Activated T-cell treated with anti-CD3 and anti-CD28 coated beads, Interleukin-2, amount 50 U/mL, for 72 hours (primary cell): ENCODE results near the gene RAB8B. TPM values are rescaled to one million over a fixed set of nuclear protein-coding genes. Genes with fewer than 3 reads are reported as not detected.

Experiments used
- ATAC-seq, 2 donors: fragments of 150-1000 bp; cut with Tn5 transposase; replicated peaks in 1 of 2; 2 replicates each; pipeline ENCODE4 v1.10.0; 2021; ENCODE audit warnings: moderate library complexity in 2 of 2, mild to moderate bottlenecking in 1 of 2
- DNase-seq, 2 donors: peaks; one replicate each; pipeline ENCODE4 v3.0.0; 2021 to 2022; ENCODE audit warnings: mixed read lengths in 1 of 2
- H3K27ac Mint-ChIP-seq: one replicate; pipeline ENCODE4 v1.8.0; 2022; ENCODE audit warnings: mild to moderate bottlenecking, moderate library complexity, mixed read lengths
- H3K27me3 Mint-ChIP-seq: one replicate; pipeline ENCODE4 v1.8.0; 2022; ENCODE audit warnings: low read depth, mixed read lengths
- H3K36me3 Mint-ChIP-seq, 2 donors: one replicate each; pipeline ENCODE4 v1.8.0; 2022; ENCODE audit warnings: mixed read lengths in 2 of 2, mild to moderate bottlenecking in 1 of 2; ENCODE audit not compliant: insufficient read depth in 2 of 2
- H3K4me1 Mint-ChIP-seq: one replicate; pipeline ENCODE4 v1.8.0; 2022; ENCODE audit warnings: low read depth, mixed read lengths
- H3K4me3 Mint-ChIP-seq, 2 donors: one replicate each; pipeline ENCODE4 v1.8.0; 2022; ENCODE audit warnings: mild to moderate bottlenecking in 2 of 2, mixed read lengths in 2 of 2, moderate library complexity in 2 of 2
- H3K9me3 Mint-ChIP-seq, 2 donors: one replicate each; pipeline ENCODE4 v1.8.0; 2022; ENCODE audit warnings: mixed read lengths in 2 of 2
- total RNA-seq, 2 donors: library from RNA; stranded (reverse); gene quantifications; one replicate each; pipeline ENCODE4 v1.2.3, GENCODE V29; 2022

RAB8B gene
- total RNA-seq, 2 donors from 2014 or later = 122 to 157 TPM

DNA sequence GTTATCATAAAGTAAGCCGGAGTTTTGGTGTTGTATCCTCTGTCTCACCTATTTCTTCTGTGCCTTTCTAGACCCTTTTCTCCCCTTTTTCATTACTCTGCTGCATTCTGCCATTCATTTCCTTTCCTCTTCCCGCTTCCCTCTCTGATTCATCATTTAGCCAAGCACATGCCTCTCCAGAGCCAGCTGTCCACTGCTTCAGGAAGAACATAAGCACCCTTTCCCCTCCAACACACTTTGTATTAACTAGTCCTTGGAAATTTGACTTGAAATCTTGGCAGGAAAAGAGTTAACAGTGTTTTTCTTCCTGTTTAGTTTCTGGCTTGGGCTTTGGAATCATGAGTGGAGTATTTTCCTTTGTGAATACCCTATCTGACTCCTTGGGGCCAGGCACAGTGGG is 97.7 kb downstream of the RAB8B start:
- peaks cover 0 to 2% of the 10 kb centered on the region in 2 donors for H3K36me3 Mint-ChIP-seq
- no peak for DNase-seq
- H3K4me1 Mint-ChIP-seq = peaks cover 6% of the 10 kb centered on the region
- ATAC-seq = no peak
- no peak overlapping the region for H3K27ac Mint-ChIP-seq
- no peaks in the 10 kb centered on the region for H3K9me3 Mint-ChIP-seq
- no peaks in the 10 kb centered on the region for H3K27me3 Mint-ChIP-seq
- no peak overlapping the region for H3K4me3 Mint-ChIP-seq

DNA sequence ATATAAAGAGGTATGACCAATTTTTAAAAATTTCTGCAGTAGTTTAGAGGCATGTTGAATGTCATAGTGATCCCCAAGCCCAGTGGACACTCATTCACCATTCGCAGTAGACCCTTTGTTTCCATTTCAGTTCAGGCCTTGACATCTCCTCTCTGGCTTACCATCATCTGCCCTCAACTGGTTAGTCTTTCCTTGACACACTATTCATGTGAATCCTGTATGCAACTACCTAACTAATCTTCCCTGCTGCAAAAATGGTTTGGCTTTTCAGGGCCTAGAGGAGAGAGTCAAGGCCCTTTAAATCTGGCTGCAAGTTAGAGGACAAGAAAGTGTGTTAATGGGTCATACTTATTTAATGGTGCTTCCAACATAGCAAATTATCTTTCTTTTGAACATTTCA is 98.9 kb downstream of the RAB8B start:
- Mint-ChIP-seq H3K9me3 (no peaks in the 10 kb centered on the region), H3K27me3 (no peaks in the 10 kb centered on the region), H3K4me3 (peak overlapping the region in 1 of 2 donors; percentile 54), H3K27ac (peak overlapping the region; percentile 90), H3K36me3 (peaks cover 0 to 2% of the 10 kb centered on the region in 2 donors), H3K4me1 (peaks cover 6% of the 10 kb centered on the region)
- ATAC-seq (no peak), DNase-seq (no peak)

GRCh38 chr15:63288778-63289378 is 99.5 kb downstream of the RAB8B start:
- DNase-seq = no peak
- Mint-ChIP-seq H3K27me3 (no peaks in the 10 kb centered on the region), H3K9me3 (no peaks in the 10 kb centered on the region), H3K4me1 (peaks cover 6% of the 10 kb centered on the region), H3K36me3 (peaks cover 0 to 2% of the 10 kb centered on the region in 2 donors), H3K27ac (peak overlapping the region; percentile 90), H3K4me3 (peak overlapping the region in 1 of 2 donors; percentile 54)
- ATAC-seq = peak; percentile 50 to 52

DNA sequence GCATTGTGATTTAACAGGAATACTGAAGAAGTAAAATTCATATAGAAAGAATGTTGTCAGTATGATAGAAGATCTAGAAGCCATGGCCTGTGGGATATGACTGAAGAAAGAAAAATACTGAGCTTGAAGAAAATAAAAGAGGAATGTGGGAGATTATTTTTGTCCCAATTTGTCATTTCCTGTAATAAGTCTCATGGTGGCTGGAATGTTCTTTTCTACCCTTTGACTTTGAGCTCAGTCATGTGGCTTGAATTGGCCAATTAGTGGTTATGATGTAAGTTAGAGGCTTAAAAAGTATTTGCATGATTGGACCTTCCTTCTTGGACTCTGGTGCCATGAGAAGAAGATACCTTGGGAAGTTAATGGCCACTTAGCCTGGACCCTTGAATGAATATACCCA is 102.1 kb downstream of the RAB8B start:
- H3K27me3 Mint-ChIP-seq = no peaks in the 10 kb centered on the region

DNA sequence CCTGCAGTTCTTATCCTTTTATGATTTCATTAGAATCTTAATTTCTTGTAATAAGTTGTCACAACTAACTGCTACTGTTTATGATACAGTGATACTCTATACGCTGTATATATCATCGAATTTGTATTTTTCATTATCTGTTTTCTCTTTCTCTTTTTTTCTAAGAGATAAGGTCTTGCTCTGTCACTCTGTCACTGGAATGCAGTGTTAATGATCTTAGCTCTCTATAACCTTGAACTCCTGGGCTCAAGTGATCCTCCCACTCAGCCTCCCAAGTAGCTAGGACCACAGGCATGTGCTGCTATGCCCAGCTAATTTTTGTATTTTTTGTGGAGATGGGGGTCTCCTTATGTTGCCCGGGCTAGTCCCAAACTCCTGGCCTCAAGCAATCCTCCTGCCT is 102.8 kb downstream of the RAB8B start:
- no peak overlapping the region for H3K4me3 Mint-ChIP-seq
- no peaks in the 10 kb centered on the region for H3K27me3 Mint-ChIP-seq
- ATAC-seq (no peak), DNase-seq (no peak)
- H3K36me3 Mint-ChIP-seq = peaks cover 0 to 4% of the 10 kb centered on the region in 2 donors
- H3K9me3 Mint-ChIP-seq = no peaks in the 10 kb centered on the region
- peaks cover 19% of the 10 kb centered on the region for H3K4me1 Mint-ChIP-seq
- no peak overlapping the region for H3K27ac Mint-ChIP-seq

More for the DNA sequence above, 102.1 kb downstream of the RAB8B start:
- ATAC-seq (no peak), DNase-seq (no peak)
- Mint-ChIP-seq H3K36me3 (peaks cover 0 to 1% of the 10 kb centered on the region in 2 donors), H3K4me1 (peaks cover 17% of the 10 kb centered on the region), H3K9me3 (no peaks in the 10 kb centered on the region), H3K4me3 (no peak overlapping the region), H3K27ac (no peak overlapping the region)

GRCh38 chr15:63292771-63293170 is 103.4 kb downstream of the RAB8B start:
- ATAC-seq (no peak), DNase-seq (no peak)
- Mint-ChIP-seq H3K27me3 (no peaks in the 10 kb centered on the region), H3K4me3 (no peak overlapping the region), H3K36me3 (peaks cover 0 to 4% of the 10 kb centered on the region in 2 donors), H3K27ac (no peak overlapping the region), H3K9me3 (no peaks in the 10 kb centered on the region), H3K4me1 (peaks cover 19% of the 10 kb centered on the region)

DNA sequence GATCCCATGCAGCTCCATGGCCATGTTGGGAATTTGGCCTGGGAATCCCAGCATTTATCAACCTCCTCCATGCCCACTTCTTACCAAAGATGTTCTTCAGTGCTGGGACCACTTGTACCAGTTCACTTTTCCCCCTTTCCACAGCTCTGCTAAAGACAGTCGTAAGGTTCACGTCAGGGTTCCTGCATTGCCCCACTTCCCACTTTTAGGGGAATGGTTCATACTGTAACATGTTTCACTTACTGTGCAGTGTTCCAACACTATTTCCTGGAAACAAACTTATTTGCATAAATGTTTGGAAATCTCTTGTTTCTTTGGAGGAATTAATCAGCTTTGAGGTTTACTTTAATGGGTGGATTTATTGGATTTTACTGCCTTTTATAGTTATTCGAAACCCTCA is 105.0 kb downstream of the RAB8B start:
- H3K4me1 Mint-ChIP-seq = peaks cover 13% of the 10 kb centered on the region
- H3K4me3 Mint-ChIP-seq = no peak overlapping the region
- DNase-seq (no peak), ATAC-seq (no peak)
- no peaks in the 10 kb centered on the region for H3K9me3 Mint-ChIP-seq
- no peak overlapping the region for H3K27ac Mint-ChIP-seq
- no peaks in the 10 kb centered on the region for H3K27me3 Mint-ChIP-seq
- peaks cover 0 to 4% of the 10 kb centered on the region in 2 donors for H3K36me3 Mint-ChIP-seq

DNA sequence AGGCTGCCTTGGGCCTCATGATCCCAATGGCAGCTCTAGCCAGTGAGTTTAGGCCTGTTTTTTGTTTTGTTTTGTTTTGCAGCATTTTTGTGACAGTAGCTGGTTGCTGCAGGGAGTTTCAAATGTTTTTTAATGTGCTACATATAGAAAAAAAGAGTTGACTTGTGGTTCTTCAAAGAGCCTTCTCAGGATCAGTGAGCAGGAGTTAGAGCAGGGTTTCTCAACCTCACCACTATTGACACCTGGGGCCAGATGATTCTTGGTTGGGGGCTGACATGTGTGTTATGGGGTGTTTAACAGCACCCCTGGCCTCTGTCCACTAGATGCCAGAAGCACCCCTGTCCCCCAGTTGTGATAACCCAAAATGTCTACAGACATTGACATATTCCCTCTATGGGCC is 105.9 kb downstream of the RAB8B start:
- H3K27me3 Mint-ChIP-seq = no peaks in the 10 kb centered on the region
- peaks cover 0 to 4% of the 10 kb centered on the region in 2 donors for H3K36me3 Mint-ChIP-seq
- H3K4me3 Mint-ChIP-seq = no peak overlapping the region
- DNase-seq (no peak), ATAC-seq (no peak)
- peaks cover 13% of the 10 kb centered on the region for H3K4me1 Mint-ChIP-seq
- H3K27ac Mint-ChIP-seq = no peak overlapping the region
- no peaks in the 10 kb centered on the region for H3K9me3 Mint-ChIP-seq

DNA sequence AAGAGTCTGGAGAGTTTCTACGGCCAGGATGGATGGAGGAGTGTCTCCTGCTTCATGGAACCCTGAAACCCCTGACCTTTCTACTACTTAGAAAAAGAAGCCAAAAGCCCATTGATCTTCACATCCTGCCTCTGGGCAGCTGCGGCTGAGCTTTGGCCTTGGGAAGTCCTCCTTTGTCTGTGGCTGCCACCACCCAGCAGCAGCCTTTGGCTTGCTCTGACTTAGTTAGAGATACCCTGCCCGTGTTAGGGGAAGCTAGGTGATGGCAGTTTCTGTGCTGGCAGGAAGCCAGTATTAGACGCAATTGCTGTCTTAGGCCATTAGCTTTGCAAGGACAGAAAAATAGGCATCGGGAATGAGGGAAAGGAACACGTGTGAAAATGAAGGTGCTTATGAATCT is 106.8 kb downstream of the RAB8B start:
- DNase-seq = no peak
- peaks cover 13% of the 10 kb centered on the region for H3K4me1 Mint-ChIP-seq
- H3K36me3 Mint-ChIP-seq = peaks cover 0 to 4% of the 10 kb centered on the region in 2 donors
- no peak overlapping the region for H3K27ac Mint-ChIP-seq
- ATAC-seq = no peak
- H3K27me3 Mint-ChIP-seq = no peaks in the 10 kb centered on the region
- no peak overlapping the region for H3K4me3 Mint-ChIP-seq
- H3K9me3 Mint-ChIP-seq = no peaks in the 10 kb centered on the region

DNA sequence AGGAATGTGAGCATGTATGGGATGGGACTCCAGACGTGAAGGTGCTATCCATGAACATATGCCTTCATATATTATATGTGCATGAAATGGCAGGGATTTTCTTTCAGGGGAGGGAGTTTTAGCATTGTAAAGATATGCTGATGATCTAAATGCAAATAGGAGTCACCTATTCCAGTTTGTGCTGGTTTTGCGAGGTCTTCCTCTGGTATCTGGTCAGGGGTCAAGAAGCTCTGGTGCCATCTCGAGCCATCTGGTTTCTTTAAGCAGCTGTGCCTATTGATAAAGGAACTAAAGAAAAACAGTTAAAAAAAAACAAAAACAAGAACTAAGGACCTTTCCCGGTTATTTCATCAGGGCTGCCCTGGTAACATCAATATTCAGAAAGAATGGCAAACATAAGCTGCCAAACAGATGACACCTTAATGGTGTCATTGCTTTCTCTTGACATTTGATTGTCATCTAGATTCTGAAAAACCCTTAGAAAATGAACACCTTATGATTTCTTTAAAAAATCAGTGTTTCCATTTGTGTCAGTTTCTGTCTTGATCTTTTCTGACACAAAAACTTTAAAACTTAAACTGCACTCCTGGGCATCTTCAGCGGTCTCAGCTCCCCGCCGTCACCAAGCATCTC is 110.7 kb downstream of the RAB8B start:
- H3K27ac Mint-ChIP-seq = no peak overlapping the region
- DNase-seq = no peak
- ATAC-seq = no peak
- peaks cover 0 to 4% of the 10 kb centered on the region in 2 donors for H3K36me3 Mint-ChIP-seq
- H3K9me3 Mint-ChIP-seq = no peaks in the 10 kb centered on the region
- H3K4me1 Mint-ChIP-seq = peaks cover 10% of the 10 kb centered on the region
- no peak overlapping the region for H3K4me3 Mint-ChIP-seq
- no peaks in the 10 kb centered on the region for H3K27me3 Mint-ChIP-seq

DNA sequence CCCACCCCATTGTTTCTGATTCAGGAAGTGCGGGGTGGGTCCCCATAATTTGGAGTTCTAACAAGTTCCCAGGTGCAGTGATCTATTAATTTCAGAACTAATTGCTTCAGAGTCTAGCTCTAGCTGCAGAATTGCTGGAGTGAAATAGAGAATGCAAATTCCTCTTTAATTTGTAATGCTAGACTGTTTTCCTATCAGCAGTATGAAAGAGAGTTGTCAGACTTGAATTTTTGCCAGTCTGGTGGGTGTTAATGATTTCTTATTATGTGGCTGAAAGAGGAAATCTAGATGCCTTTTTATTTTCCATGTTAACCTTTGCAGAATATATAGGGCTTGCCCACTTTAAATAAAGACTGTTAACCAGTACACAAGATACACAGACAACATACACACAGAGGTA is 111.7 kb downstream of the RAB8B start:
- Mint-ChIP-seq H3K4me1 (peaks cover 6% of the 10 kb centered on the region), H3K36me3 (peaks cover 0 to 4% of the 10 kb centered on the region in 2 donors), H3K27ac (no peak overlapping the region), H3K27me3 (no peaks in the 10 kb centered on the region), H3K9me3 (no peaks in the 10 kb centered on the region), H3K4me3 (no peak overlapping the region)
- no peak for DNase-seq
- ATAC-seq = no peak

- H3K9me3 Mint-ChIP-seq = no peaks in the 10 kb centered on the region
- H3K4me1 Mint-ChIP-seq = no peaks in the 10 kb centered on the region
- no peak overlapping the region for H3K4me3 Mint-ChIP-seq
- peaks cover 0 to 2% of the 10 kb centered on the region in 2 donors for H3K36me3 Mint-ChIP-seq
- DNase-seq (no peak), ATAC-seq (no peak)
- no peak overlapping the region for H3K27ac Mint-ChIP-seq
- H3K27me3 Mint-ChIP-seq = no peaks in the 10 kb centered on the region
Observed at GRCh38 chr15:63305260-63305659, 115.9 kb downstream of the RAB8B start.

- peaks cover 0 to 2% of the 10 kb centered on the region in 2 donors for H3K36me3 Mint-ChIP-seq
- no peak for ATAC-seq
- no peak overlapping the region for H3K4me3 Mint-ChIP-seq
- H3K27me3 Mint-ChIP-seq = no peaks in the 10 kb centered on the region
- H3K27ac Mint-ChIP-seq = no peak overlapping the region
- no peak for DNase-seq
- H3K4me1 Mint-ChIP-seq = no peaks in the 10 kb centered on the region
- H3K9me3 Mint-ChIP-seq = no peaks in the 10 kb centered on the region
Observed at GRCh38 chr15:63306492-63307073, 117.2 kb downstream of the RAB8B start.
